Hematopoietic multipotent progenitor cell treated with erythropoietin and hydrocortisone succinate and interleukin-3 and kit ligand, for 17 days (in vitro differentiated cells): Measurements from ENCODE around the gene ABCC8.
A peak's percentile ranks its signal among the peaks of the same experiment; 100 is the strongest.

Experiments
- DNase-seq: peaks from one replicate; pipeline ENCODE4 v3.0.0-alpha.2; 2015; ENCODE audit warnings: low spot score

The ABCC8 gene

DNA sequence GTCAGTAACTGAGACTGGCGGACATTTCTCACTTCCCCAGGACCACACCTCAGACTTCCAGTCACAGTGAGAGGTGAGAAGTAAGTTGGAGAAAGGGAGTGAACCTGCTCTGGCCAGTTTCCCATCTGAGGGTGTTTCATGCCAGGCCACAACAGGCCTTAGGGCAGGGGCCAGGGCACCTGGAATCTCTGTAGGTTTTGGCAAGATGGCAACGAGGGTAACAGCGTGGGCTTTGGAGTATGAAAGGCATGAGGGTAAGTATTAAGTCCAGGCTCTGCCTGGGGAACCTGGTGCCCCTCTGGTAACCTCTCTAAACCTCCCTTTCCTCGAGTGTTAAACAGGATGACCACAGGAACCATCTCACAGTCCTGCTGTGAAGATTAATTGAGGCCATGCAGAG, 28.5 kb upstream of the ABCC8 start:
- no peak for DNase-seq

DNA sequence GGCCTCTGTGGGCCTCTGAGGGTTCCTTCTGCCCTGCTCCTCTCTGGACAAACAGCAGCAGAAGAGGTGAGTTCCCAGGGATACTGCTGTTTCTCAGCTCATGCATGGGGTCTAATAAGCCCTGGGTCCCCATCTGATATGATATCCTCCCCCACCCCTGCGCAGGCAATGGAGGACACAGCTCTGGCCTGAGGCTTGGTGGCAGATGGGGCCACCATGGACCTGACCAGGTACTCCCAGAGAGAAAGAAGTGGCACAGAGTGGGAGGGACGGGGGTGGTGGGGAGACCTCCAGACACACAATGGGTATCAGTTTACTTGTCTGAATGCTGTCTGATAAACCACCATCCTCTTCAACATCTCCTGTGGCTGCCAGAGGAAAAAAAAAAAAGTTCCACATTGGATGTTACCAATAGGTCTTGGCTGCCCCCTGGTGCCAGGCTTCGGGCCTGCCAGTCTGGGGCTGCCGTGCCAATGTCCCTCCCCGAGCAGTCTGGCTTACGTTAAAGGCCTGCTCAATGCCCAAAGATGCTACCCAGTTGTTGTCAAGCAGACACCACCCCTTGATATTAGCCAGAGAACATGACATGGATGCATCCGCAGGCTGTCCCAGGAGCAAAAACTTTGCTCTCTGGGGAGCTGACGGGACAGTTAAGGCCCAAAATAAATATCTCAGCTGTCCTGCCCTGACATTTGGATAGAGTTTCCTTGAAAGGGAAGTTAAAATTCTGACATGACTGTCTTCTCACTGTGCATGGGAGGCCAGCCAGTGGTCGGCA, 27.9 kb upstream of the ABCC8 start:
- peak; percentile 23 for DNase-seq

DNA sequence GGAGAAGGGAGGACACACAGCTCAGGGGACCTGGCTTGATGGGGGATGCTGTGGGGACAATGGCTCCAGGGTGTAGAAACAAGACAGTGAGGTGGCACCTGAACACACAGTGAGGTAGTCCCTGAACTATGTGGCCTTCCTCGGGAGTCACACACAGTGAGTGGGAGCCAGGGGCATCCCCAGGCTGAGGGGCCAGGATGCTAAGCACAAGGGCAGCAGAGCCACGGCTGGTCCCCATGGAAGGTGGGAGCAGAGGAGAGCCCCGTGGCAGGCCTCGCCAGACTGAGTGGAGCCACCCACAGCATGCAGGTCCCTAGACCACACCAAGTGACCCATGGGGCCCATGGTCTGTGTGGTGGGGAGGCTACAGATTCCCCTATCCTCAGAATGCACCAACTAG, 26.0 kb upstream of the ABCC8 start:
- DNase-seq: no peak

DNA sequence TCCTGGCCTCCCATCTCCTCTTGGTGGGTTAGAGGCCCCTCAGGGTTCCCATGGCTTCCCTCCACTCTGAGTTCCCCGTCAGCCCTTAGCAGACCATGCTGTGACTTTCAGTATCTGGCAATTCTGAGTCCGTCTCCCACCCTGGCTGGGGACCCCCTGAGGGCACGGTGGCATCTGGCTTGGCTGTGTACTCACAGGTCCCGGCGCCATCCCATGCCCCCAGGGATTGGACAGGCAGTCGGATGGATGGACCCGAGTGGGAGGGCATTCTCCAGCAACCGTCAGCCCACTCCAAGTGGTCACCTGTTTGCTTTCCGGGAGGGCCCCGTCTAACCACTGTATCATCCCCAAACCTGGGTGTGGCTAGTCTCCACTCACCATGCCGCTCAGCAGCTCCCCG, 24.0 kb upstream of the ABCC8 start:
- DNase-seq: no peak

DNA sequence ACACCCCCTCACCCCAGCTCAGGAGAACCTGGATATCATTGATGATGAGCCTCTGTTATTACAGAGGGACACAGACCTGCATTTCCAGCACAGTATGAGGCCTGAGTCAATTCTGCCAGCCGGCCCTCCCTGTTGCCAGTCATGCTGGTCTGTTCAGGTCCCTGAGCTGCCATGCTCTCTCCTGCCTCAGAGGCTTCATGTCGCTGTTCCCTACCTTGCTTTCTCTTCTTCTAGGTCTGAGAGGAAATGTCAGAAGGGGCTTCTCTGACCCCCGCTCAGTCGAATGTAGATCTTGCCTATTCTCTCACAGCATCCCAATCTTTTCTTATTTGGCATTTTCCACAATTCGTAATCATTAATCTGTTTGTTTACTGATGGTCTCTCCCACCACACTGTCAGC, 21.8 kb upstream of the ABCC8 start:
- DNase-seq: no peak

DNA sequence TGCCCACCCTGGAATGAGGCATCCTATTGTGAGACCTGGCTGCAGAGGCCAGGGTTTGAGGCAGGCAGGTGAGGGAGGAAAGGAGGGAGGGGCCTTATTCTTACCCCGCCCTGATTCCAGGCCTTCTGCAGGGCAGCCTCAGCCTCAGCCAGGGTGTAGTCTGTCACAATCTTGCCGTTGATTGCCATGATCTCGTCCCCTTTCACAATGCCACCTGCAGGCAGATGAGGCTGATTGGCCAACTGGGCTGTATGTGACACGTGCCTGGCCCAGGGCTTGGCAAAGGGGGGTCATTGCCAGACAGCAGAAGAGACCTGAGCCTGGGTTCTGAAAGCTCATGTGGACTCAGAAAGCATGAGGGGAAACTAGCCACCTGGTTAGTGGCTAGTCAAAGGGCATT, 21.4 kb upstream of the ABCC8 start:
- DNase-seq: no peak

DNA sequence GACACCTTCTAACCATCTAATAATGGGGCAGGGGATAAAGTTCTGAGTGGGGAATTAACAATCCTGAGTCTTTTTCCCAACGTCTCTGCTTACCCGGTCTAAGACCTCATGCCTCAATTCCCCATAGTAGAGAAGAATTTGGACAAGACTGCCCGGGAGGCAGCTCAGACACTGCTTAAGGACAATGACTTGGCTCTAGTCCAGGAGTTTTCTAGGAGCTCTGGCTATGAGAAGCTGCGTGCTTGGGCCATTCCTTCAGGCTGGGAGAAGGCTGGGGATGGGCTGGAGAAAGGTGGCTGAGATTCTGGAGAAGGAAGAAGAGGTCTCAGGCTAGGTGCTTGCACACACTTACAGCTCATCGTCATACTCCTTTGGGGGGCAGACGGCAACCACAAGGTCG, 19.8 kb upstream of the ABCC8 start:
- DNase-seq: no peak

DNA sequence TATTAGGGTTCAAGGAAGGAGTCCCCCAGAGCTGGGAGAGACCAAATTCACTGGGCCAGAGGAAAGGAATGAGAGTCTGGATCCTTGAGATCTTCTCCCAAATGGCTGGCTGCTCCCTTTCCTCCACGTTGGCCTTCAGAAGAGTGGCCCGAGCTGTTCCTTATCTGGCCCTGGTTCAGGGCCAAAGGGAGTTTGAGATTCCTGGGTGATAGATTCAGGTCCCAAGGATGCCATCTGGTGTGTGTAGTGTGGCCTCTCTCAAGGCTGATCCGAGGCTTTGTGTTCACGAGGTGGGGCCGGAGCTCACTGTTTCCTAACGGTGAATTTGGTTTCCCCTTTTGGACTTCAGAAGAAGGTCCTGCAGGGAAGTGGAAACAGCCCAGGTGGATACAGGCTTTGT, 17.4 kb upstream of the ABCC8 start:
- DNase-seq: no peak

DNA sequence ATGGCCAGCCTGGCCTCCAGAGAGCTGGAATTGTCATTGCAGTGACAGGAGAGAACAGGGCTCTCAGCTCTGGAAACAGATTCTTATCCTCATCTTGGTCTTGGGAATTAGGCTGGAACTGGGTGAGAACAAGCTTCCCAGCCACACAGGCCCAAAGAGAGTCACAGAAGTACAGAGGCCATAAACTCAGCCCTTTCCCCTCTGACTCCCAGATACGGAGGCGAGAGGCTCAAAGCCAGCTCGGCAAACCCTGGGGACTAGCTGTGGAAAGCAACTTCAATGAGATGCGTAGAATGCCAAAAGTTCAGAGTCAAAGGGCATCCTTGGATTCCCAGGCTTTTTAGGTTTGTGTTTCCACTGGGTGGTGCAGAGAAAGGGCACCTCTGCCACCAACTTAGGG, 14.3 kb upstream of the ABCC8 start:
- DNase-seq: no peak

DNA sequence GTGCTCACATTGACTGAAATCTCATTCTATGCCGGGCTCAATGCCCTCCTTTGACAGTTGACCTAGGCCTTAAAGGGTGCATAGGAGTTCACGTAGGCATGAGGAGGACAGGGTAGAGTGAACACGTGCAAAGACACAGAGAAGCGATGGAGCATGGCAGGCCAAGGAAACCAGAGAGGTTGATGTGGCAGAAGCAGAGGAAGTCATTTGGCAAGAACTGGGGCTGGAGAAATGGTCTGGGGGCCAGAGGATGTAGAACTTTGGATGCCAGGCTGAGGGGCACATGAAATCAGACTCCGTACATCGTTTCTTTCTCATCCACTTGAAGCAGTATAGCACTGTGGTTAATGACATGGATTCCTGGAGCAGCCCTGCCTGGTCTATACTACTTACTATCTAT, 13.6 kb upstream of the ABCC8 start:
- DNase-seq: no peak

DNA sequence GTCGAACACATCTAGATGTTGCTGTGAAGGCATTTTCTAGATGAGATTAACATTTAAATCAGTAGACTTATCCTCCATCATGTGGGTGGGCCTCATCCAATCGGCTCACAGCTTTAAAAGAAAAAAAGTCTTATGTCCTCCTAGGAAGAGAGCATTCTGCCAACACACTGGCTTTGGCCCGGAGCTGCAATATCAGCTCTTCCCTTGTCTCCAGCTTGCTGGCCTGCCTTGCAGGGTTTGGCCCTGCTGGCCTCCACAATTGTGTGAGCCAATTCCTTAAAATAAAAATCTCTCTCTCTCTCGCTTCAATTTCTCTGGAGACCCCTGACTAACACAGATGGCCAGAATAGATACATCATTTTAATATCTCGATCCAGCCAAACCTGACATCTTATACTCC, 13.1 kb upstream of the ABCC8 start:
- no peak for DNase-seq

DNA sequence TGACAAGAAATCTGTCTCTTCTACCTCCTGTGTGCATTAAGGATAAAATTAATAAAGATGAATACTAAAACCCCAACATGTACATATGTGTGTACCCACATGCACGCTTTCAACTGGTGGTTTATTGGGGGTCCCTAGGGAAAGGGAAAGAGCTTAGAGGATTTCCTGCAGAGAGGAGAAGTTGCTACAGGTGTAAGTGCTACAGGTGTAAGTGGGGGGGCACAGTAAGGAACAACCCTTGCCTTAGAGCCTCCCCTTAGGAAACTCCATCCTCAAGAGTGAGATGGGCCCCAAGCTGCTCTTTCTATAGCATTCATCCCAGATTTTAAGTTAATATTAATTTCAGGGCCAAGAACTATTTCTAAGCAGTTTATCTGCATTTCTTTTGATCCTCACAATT, 11.9 kb upstream of the ABCC8 start:
- no peak for DNase-seq

DNA sequence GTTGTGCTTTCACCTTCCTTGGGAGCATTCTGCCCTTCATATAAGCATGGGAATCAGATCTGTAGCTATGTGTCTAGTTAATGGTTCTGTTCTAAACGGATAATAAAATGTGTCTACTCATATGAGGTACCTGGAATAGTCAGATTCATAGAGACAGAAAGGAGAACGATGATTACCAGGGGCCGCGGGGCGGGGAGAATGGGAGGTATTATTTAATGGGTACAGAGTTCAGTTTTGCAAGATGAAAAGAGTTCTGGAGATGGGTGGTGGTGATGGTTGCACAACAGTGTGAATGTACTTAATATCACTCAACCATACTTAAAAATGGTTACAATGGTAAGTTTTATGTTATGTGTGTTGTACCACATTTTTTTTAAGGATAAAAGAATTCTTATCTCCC, 10.0 kb upstream of the ABCC8 start:
- DNase-seq: no peak

DNA sequence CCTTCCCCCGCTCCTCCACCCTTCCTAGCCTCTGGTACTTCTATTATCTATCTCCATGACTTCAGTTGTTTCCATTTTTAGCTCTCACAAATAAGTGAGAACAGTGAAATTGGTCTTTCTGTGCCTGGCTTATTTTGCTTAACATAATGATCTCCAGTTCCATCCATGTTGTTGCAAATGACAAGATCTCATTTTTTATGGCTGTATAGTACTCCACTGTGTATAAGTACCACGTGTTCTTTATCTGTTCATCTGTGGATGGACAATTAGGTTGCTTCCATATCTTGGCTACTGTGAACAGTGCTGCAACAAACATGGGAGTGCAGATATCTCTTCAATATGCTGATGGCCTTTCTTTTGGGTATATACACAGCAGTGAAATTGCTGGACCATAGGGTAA, 6.9 kb upstream of the ABCC8 start:
- DNase-seq: no peak

DNA sequence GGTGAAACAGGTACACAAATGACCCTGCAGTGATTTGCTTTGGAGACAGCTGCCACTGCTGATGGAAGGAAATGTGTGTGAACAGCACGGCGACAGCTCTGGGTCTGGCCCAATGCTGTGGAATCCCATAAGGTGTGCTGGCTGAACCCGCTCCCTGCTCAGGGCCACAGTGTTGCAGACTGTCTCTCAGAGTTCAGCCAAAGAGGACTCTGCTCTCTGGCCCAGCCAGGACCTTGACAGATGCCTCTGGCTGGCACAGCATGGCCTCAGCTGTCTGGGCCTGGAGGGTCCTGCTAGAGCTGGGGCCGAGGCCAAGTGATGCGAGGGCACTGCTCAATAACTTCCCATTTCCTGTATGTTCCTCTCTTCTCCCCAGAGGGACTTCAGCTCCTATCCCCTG, 5.3 kb upstream of the ABCC8 start:
- DNase-seq: no peak

DNA sequence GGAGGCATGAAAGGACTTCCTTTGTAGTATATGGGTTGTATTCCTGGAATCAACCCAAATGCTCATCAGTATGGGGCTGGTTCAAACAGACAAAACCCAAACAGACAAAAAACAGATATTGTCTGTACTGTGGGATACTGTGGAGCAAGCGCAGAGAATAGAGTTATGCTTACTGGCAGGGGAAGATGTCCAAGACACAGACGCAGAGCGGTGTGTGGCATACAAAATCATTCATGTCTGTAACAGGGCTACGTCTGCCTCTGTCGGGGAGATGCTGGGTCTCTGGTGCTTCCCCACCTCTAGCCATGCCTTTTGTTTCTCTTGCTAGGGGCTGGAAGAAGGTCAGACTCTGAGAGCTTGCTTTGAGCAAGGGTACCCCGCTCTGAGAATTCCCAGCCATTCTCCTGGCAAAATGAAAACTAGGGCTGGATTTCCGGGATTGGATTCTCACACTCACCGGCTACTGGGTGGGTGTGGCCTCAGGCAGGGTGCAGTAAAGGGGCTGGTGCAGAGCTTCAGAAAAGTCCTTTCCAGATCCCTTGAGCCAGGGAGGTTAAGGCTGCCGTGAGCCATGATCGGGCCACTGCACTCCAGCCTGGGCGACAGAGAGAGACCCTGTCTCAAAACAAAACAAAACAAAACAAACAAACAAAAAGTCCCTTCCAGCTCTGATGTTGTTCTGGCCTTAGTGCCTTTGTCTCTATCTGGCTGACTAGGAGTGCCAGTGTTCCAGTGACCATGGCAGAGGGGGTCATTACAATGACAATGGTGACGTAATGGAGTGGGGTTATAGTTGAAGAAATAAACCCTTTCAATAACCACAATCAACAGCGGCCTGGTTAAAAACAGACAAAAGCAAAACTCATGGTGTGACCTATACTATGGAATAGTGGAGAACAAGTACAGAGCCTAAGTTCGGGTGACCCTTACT, 2.9 kb upstream of the ABCC8 start:
- no peak for DNase-seq

DNA sequence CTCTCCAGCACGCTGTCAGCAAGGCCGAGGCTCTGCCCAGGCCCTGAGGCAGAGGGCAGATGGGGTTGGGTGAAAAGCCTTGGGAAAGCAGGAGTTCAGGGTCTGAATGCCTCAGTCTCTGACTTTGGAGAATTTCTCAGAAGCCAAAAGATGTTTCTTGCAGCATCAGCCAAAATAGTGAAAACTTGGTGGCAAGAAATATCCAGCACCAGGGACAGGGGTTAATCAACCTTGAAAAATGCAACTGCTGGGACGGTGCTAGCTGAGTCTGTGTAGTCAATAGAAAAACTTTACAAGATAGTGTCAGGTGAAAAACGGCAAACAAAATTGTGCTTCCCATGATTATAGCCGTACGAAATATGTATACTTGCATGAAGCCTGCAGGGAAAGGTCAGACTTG, 1.4 kb upstream of the ABCC8 start:
- no peak for DNase-seq

DNA sequence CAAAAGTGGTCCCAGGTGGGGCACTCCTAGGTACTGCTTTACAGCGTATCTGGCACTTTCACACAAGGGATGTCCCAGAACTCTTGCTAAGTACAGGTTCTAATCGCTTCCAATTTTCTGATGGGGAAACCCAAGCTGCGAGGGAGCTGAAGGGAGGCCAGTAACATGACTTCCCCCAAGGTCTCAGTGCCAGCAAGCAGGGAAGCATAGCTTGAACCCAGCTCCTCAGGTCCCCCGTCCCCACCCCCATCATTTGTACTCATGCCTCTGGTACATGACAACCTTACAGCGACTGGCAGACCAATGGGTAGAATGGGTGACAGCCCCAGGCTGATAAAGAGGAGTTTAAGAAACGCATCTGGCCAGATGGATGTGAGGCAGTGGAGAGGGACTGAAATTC, 716 bp upstream of the ABCC8 start:
- no peak for DNase-seq

DNA sequence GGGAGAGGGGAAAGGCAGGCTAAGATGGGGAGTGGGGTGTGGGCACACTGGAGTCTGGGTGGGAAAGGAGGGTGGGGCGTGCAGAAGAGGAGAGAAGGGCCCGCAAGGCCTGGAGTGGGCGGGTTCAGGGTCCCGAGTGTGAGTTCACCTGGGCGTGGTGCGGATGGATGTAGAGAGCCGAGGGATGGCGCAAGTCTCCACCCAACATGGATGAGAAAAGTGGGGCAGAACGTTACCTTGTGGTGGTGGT, 364 bp upstream of the ABCC8 start:
- DNase-seq: no peak

DNA sequence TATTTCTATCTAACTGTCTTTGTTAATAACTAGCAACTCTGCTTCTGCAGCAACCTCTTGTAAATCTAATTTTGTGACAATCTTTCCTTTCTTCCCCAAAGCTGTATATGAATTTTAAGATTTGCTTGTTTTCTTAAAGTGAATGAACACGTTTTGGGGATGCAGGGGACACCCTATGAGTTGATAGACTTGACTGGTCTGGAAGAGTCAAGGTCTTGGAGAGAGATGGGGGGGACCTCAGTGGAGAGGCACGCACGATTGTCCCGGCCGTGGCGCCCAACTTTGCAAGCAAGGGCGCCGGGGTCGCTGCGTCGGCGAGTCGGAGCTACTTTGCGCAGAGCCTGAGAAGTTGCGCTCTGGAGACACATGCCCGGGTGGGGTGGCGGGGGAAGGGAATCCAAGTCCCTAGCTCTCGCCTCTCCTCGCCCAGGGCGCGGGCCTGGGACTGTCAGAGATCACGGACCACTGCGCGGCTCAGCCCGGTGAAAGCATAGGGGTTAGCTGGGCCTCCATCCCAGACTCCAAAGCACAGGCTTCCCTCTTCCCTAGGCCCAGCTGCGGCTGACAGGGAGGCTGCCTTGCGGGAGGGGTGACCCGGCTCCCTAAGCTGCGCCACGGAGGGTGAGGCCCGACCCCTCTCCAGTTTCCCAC, 854 bp downstream of the ABCC8 start:
- DNase-seq: no peak

DNA sequence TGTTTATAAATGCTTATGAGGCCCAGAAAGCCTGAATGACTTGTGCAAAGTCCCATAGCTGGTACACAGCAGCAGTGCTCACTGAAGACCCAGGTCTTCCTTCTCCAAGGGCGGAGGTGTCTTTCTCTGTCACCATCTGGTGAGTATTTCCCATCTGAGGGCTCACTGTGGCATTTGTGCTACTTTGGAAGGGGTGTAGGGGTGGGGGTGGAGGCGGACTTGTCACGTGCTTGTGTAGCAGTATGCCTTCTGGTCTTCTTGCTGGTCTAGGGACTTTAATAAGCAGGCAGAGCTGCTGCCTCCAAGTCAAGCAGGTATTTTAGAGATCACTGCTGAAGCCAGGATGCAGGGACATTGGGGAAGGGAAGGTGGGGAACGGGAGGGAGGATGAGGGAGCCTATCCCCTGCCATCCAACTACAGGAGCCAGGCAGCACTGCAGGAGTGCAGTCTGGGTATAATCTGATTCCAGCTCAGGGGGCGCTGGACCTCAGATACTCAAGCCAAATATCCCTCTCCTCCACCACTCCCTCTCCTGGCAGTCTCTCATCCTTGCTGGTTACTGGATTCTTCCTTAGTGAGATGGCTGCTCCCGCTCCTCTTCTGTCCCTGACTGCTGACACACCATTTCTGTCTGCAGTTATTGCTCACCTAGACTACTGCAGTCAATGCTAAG, 3.4 kb downstream of the ABCC8 start:
- no peak for DNase-seq

DNA sequence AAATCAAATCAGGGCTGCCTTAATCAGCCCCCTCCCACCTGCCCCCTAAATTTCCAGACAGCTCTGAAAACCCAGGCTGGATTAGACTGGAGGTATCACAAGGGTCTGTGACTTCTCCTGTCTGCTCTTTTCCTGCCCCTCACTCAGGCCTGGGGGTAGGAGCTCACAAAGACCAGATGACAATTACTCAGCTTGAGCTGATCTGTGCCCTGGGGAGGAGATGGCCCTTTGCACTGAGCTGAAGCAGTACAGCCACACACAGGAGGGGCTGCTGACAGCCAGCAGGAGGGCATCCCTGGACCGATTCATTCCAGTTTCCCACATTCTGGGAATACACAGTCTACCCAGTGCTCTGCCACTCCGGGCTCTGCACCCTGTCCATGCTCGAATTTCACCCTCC, 4.2 kb downstream of the ABCC8 start:
- no peak for DNase-seq

DNA sequence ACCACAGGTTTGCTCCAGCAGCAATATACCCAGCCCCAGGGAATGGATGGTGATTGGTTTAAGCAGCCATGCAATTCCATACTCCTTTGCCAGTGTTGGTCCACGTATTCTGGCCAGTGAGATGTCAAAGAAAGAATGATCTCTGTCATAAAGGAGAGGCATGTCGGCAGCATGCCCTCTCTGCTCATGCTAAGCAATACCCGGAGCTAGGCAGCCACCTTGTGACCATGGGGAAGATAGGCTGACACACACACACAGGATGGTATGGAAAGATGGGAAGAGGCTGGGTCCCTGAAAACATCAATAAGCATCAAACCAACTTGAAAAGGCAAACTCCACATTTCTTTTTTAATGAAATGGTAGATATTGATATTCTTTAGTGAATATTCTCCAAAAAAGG, 5.1 kb downstream of the ABCC8 start:
- no peak for DNase-seq
